ENCODE data around the gene RMRP.

DNA sequence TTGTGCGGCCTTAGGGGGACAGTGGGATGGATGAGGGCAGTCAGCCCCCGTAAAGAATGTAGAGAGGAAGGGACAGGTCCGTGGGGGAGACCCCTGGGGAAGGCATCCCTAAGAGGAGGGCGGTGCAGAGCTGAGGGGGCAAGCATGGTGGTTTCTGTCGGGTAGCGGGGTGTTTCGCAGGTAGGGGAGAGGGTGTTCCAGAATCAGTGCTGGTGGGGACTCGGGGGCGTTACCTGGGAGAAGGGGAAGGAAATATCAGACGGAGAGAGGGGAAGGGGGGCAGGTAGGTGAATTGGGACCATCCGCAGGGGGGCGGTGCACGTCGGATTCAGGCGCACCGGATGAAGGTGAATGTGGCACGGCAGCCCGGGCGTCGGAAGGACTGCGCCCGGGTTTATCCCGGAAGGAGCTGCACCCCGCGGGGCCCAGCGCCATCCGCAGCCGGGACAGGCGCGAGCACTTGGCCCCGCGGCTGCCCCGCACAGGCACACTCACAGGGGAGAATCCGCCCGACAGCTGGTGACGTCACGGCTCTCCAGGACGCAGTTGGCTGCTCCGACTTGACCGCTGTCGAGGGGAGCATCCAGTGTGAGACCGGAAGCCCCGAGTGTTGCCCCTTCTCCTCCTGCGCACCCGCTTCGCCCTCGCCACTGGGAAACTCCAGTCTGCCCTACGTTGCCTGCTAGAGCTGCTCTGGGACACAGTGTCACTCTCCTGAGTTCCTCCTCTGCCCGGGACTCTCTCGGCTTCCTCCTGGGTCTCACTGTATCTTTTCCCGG lies 40.9 kb downstream of the RMRP start:
- TF ChIP-seq, protein P1, sequence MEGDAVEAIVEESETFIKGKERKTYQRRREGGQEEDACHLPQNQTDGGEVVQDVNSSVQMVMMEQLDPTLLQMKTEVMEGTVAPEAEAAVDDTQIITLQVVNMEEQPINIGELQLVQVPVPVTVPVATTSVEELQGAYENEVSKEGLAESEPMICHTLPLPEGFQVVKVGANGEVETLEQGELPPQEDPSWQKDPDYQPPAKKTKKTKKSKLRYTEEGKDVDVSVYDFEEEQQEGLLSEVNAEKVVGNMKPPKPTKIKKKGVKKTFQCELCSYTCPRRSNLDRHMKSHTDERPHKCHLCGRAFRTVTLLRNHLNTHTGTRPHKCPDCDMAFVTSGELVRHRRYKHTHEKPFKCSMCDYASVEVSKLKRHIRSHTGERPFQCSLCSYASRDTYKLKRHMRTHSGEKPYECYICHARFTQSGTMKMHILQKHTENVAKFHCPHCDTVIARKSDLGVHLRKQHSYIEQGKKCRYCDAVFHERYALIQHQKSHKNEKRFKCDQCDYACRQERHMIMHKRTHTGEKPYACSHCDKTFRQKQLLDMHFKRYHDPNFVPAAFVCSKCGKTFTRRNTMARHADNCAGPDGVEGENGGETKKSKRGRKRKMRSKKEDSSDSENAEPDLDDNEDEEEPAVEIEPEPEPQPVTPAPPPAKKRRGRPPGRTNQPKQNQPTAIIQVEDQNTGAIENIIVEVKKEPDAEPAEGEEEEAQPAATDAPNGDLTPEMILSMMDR (IDR thresholded peaks at IDR 0.05) = peak in 2 of 6 experiments; percentile 1 to 18
- peak in 1 of 4 donors; percentile 40 for TF ChIP-seq POLR2A (IDR thresholded peaks at IDR 0.05)

Data from esophagus squamous epithelium (tissue), 4 donors.